ENCODE data around the gene CAMSAP3. TPM values are rescaled to one million over a fixed set of nuclear protein-coding genes. Genes with fewer than 3 reads are reported as not detected.

CAMSAP3 gene
- total RNA-seq, 1 experiment from 2014 or later = 28.4 TPM

- no CpG with 5 or more reads among the region's 9 CpGs for WGBS (ENCODE audit: extremely low coverage, insufficient read length, low lambda C conversion rate)
- no peak overlapping the region; a peak in 1 of 7 replicates for H3K27ac Mint-ChIP-seq
- no peak overlapping the region for H4K91ac ChIP-seq (ENCODE audit: insufficient read length, low read depth, low read length)
Measured at GRCh38 chr19:7658219-7658686, 62.6 kb downstream of the CAMSAP3 start.

More at GRCh38 chr19:7658219-7658686, 62.6 kb downstream of the CAMSAP3 start:
- Histone ChIP-seq H3K14ac (ENCODE audit: insufficient read depth, low read length) (no peak overlapping the region), H2BK15ac (ENCODE audit: low read depth, low read length) (no peak overlapping the region), H2AFZ (ENCODE audit: low read length) (no peak overlapping the region), H3K4me1 (ENCODE audit: insufficient read depth, low read length) (no peaks in the 10 kb centered on the region), H2BK120ac (ENCODE audit: low read depth, low read length, poor library complexity, severe bottlenecking) (no peak overlapping the region), H3K27me3 (ENCODE audit: insufficient read depth, low read length) (no peaks in the 10 kb centered on the region; the same call in 1 of the 2 replicates), H3K9ac (ENCODE audit: extremely low read depth, insufficient read length, low read length) (no peak overlapping the region), H3K4ac (ENCODE audit: low read depth, low read length) (no peak overlapping the region), H3K18ac (ENCODE audit: insufficient read length, low read depth, low read length) (no peak overlapping the region), H3K23me2 (ENCODE audit: insufficient read length, low read depth, low read length, poor library complexity, severe bottlenecking) (no peaks in the 10 kb centered on the region), H3K27ac (ENCODE audit: insufficient read length, low read depth, low read length) (no peak overlapping the region), H3K79me1 (ENCODE audit: insufficient read depth, low read depth, low read length, poor library complexity, severe bottlenecking) (no peaks in the 10 kb centered on the region), H3K4me2 (ENCODE audit: insufficient read depth, insufficient read length, low read length) (no peak overlapping the region), H2AK5ac (ENCODE audit: insufficient read length, low read length) (no peak overlapping the region), H4K8ac (replicated peaks; ENCODE audit: insufficient read length, low read depth, low read length) (no peak overlapping the region), H4K20me1 (ENCODE audit: control insufficient read depth, insufficient read depth, insufficient read length) (no peaks in the 10 kb centered on the region), H3T11ph (ENCODE audit: low read length) (no peak overlapping the region), H3K23ac (ENCODE audit: insufficient read length, low read depth, low read length) (no peak overlapping the region), H3K56ac (ENCODE audit: insufficient read length, low read depth, low read length) (no peak overlapping the region), H2BK12ac (ENCODE audit: insufficient read length, low read depth, low read length) (no peak overlapping the region), H2BK5ac (ENCODE audit: insufficient read length, low read length) (no peak overlapping the region), H3K79me2 (ENCODE audit: insufficient read depth, low read length) (no peaks in the 10 kb centered on the region), H2BK20ac (ENCODE audit: low read depth, low read length, poor library complexity, severe bottlenecking) (no peak overlapping the region), H3K9me3 (ENCODE audit: control insufficient read depth, low read depth, low read length) (no peaks in the 10 kb centered on the region), H4K5ac (ENCODE audit: insufficient read length, low read depth, low read length) (no peak overlapping the region)
- Mint-ChIP-seq H3K36me3 (ENCODE audit: insufficient read depth in 1 of 3, low read depth in 3 of 3) (no peaks in the 10 kb centered on the region), H3K4me3 (no peak overlapping the region), H3K4me1 (0 out of 4 replicates have a peak, but pooled peaks cover 0 to 3% of the 10 kb centered on the region in 2 experiments), H3K9me3 (no peaks in the 10 kb centered on the region), H3K27me3 (ENCODE audit: low read depth) (peaks cover 87% of the 10 kb centered on the region)
- no peak for TF ChIP-seq CTCF (conservative IDR thresholded peaks at IDR 0.05)
- DNase-seq = no peak

Measured in H9 (cell line).